Hepatocyte (in vitro differentiated cells): ENCODE results near the gene ATXN3L.

Experiments used
- EZH2 ChIP-seq: fragments of 200-600 bp; sonication (generic); IDR thresholded peaks from 2 replicates; pipeline ENCODE4 v1.6.1; 2016; ENCODE audit warnings: antibody characterized with exemption, mild to moderate bottlenecking, borderline replicate concordance
- TF ChIP-seq, protein P1 (sequence below): fragments of 200-600 bp; sonication (generic); IDR thresholded peaks from 2 replicates; pipeline ENCODE4 v1.5.1; 2016; ENCODE audit warnings: antibody characterized with exemption, mild to moderate bottlenecking; ENCODE audit not compliant: poor library complexity

DNA sequence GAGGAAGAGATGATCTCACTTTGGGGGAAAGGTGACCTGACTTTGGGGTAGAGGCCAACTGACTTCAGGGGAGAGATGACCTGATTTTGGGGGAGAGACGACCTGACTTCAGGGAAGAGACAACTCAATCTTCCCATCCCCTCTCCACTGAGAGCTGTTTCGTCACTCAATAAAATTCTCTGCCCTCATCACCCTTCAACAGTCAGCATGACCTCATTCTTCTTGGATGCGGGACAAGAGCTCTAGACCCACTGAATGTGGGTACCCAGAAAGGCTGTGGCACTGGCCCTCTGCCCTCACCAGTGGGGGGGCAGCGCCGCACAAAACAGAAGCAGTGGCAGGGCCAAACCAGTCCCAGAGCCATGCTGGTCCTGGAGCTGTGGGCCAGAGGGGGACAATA lies 34.6 kb downstream of the ATXN3L start:
- TF ChIP-seq, protein P1, sequence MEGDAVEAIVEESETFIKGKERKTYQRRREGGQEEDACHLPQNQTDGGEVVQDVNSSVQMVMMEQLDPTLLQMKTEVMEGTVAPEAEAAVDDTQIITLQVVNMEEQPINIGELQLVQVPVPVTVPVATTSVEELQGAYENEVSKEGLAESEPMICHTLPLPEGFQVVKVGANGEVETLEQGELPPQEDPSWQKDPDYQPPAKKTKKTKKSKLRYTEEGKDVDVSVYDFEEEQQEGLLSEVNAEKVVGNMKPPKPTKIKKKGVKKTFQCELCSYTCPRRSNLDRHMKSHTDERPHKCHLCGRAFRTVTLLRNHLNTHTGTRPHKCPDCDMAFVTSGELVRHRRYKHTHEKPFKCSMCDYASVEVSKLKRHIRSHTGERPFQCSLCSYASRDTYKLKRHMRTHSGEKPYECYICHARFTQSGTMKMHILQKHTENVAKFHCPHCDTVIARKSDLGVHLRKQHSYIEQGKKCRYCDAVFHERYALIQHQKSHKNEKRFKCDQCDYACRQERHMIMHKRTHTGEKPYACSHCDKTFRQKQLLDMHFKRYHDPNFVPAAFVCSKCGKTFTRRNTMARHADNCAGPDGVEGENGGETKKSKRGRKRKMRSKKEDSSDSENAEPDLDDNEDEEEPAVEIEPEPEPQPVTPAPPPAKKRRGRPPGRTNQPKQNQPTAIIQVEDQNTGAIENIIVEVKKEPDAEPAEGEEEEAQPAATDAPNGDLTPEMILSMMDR = no peak
- TF ChIP-seq EZH2 = no peak
